ENCODE results near the gene FBN3.

Gene FBN3

GRCh38 chr19:8087876-8088275, 61.5 kb downstream of the FBN3 start:
- DNase-seq = no peak

GRCh38 chr19:8086849-8087248, 62.5 kb downstream of the FBN3 start:
- no peak for DNase-seq

GRCh38 chr19:8085598-8086408, 63.6 kb downstream of the FBN3 start:
- no peak for DNase-seq

- DNase-seq = no peak
Observed at GRCh38 chr19:8084152-8084551, 65.2 kb downstream of the FBN3 start.

DNA sequence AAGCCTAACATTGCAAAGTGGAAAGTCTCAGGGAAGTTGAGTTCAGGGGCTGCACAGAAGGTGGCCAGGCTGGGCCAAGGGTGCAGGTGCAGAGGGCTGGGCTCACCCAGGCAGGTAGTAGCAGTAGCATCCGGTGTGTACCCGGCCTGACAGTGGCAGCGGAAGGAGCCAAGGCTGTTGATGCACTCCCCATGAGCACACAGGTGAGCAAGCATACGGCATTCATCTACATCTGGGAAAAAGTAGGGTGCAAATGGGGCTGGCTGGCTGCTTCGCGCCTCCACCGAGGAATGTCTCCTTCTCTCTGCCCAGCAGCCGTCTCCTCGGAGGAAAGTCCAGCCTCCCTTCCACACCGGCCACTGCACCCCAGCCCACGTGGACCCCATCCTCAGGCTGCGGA, 66.3 kb downstream of the FBN3 start:
- no peak for DNase-seq

- DNase-seq = no peak
Observed at GRCh38 chr19:8081569-8082550, 67.5 kb downstream of the FBN3 start.

DNA sequence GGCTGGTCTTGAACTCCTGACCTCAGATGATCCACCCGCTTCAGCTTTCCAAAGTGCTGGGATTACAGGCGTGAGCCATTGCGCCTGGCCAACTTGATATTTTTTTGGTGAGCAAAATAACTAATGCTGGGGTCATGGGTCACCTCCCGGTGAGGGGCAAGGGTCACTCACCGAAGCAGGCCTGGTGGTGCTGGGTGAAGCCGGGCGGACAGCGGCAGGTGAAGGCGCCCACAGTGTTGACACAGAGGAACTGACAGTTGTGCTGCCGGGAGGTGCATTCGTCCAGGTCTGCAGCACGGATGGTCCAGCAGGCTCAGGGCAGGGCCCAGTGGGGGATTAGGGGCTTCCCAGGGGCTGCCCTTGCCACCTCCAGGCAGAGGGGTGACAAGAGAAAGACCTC, 68.6 kb downstream of the FBN3 start:
- no peak for DNase-seq

GRCh38 chr19:8079988-8080387, 69.4 kb downstream of the FBN3 start:
- DNase-seq = no peak

GRCh38 chr19:8075158-8076074, 74.0 kb downstream of the FBN3 start:
- no peak for DNase-seq

DNA sequence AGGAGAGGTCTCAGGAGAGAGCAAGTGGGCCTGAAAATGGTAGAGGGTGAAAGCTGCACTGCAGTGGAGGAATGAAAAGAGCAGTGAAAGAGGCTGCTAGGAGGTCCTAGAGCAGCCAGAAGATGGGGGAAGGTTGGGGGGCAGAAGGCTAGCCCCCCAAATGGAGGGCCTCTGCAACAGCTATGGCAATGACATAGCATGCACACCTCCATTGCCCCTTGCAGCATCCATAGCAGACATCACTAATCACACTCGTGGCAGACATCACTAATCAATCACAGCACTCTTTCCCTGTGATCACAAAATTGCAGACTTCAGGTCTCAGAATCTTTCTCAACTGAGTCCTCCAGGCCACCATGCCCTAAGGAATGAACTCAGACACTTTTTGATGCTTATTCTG, 74.9 kb downstream of the FBN3 start:
- no peak for DNase-seq

DNA sequence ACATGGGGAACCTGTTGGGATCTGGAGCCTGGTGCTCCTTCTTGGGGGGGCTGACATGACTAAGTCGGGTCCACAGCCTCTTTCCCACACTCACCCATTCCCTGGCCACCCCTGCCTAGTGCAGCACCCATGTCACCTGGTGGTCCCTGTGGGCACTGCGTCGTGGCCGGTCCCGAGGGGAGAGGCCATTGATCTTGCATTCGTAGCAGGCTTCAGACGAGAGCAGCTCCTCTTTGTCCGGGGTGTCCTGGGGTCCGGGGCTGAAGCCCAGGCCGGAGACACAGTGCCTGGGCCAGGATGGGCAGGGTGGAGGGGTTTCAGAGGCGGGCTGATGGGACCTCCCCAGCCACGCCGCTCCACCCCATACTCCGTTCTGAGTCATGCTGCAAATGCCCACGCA, 77.5 kb downstream of the FBN3 start:
- DNase-seq = no peak

DNA sequence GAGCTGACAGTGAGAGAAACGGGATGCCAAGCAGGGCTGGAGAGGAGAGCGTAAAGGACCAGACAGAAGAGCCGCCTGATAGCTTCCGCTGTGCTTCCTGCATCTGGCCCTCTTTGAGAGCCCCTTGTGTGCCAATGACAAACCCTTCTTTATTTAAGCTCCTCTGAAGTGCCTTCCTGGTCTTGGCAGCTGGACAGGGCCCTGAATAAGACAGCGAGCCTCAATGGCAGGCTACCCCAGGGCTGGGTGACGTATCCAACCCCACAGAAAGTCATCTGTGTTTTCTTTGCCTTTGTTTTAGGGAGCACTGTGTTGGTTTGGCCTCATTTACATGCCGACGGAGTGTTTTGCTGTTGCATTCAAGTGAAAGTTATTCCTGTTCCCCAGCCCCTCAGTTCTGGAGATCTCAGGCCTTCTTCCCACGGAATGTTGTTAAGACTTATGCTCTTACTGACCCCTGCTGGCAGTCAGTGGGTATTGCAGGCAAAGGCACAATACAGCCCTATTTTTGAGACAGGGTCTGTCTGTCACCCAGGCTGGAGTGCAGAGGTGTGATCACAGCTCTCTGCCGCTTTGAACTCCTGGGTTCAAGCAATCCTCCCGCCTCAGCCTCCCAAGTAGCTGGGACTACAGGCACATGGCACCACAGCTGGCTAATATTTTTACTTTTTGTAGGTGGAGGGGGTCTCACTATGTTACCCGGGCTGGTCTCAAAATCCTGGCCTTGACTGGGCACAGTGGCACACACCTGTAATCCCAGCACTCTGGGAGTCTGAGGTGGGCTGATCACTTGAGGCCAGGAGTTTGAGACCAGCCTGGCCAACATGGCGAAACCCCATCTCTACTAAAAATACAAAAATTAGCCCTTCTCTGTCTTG, 80.1 kb downstream of the FBN3 start:
- DNase-seq = no peak

GRCh38 chr19:8065875-8066261, 83.5 kb downstream of the FBN3 start:
- DNase-seq = no peak

DNA sequence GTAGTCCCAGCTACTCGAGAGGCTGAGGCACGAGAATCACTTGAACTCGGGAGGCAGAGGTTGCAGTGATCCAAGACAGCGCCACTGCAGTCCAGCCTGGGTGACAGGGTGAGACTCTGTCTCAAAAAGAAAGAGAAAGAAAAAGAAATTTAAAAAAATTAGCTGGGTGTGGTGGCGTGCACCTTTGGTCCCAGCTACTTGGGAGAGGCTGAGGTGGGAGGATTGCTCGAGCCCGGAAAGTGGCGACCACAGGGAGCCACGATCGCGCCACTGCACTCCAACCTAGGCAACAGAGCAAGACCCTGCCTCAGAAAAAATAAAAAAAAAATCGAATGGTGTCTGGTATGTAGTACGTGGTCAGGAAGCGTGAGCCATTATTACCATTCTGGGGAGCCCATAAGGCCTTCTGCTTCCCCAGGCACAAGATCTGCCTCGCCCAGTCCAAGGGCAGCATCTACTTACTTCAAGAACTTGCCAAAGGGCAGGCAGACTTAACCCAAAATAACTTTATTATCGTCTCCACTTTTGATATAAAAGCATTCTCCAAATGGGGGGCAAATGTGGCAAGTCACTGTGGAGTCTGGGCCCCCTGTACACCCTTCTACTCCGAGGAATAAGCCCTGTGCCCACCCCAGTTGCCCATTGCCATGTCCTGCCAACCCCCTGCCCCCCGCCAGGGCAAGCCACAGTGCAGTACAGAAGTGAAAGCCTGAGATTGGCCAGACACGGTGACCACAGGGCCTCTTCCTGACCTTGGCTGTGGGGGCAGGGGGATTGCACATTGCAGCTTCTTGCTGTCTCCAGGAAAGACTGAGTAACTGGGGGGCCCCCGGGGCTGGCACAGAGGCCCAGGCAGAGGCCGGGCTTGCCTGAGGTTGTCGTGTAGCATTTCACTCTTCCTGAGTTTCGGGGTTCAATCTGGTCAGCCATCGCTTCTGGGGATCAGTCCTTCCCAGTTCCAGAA, 84.2 kb downstream of the FBN3 start:
- no peak for DNase-seq

DNA sequence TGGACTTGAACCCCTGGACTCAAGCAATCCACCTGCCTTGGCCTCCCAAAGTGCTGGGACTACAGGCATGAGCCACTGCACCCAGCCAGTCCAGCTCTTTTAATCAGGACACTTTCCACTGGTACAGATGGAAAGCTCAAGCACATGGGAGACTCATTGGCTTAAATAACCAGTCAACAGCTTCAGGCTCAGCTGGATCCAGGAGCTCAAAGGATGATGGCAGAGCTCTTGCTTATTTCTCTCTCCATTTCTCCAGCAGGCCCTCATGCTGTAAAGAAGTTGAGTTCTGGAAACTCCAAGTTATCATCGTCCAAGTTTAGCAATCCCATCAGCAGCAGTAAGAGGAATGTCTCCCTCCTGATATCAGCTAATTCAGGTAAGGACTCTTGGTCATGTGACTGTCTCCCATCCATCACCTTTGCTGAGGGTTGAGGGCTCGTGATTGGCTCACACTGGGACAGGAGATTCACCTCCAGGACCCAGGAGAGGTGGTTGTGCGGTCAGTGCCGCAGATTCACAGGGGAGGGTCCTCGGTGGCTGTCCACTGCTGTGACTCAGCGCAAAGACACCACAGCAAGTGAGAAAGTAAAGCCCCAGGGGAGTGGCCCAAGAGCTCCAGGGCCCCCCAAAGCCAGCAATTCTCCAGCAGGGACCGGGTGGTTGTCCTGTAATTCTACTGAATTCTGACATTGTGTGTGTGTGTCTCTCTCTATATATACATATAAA, 91.7 kb downstream of the FBN3 start:
- DNase-seq = no peak

- DNase-seq = no peak
Observed at GRCh38 chr19:8056533-8056932, 92.9 kb downstream of the FBN3 start.

- DNase-seq = no peak
Observed at GRCh38 chr19:8054169-8054568, 95.2 kb downstream of the FBN3 start.

DNA sequence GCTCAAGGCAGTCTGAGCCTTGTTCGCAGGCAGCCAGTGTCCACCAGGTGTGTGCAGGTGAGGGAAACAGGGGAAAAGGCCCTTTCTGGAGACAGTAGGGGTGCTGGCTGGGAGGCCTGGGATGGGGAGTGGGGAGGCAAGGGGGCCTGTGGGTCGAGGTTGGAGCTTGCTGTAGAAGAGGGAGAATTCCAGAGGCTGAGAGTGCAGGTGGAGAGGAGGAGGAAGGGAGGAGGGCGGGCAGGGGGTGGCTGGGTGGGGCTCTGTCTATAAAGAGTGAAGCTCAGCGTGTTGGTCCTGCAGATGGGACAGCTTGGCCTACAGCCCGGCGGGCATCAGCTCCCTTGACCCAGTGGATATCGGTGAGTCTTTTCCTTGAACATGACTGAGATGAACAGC, 96.9 kb downstream of the FBN3 start, which contains the start of gene CCL25:
CCL25 (plus strand) TSS at position 297 of the 396 bp plus-strand sequence. CDS start 290 bp downstream, outside the sequence.
- DNase-seq = no peak

- peak; percentile 47 to 53 for DNase-seq
Observed at GRCh38 chr19:8050274-8051096, 98.9 kb downstream of the FBN3 start.

Data from NCI-H1930 (cell line).